ENCODE data around the gene CMTM8.
"Not testable (repeated sequence)": the region's sequence is repeated elsewhere in the genome, so short reads cannot be mapped to it uniquely, and the experiment has no call there.

The CMTM8 gene, protein sequence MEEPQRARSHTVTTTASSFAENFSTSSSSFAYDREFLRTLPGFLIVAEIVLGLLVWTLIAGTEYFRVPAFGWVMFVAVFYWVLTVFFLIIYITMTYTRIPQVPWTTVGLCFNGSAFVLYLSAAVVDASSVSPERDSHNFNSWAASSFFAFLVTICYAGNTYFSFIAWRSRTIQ

DNA sequence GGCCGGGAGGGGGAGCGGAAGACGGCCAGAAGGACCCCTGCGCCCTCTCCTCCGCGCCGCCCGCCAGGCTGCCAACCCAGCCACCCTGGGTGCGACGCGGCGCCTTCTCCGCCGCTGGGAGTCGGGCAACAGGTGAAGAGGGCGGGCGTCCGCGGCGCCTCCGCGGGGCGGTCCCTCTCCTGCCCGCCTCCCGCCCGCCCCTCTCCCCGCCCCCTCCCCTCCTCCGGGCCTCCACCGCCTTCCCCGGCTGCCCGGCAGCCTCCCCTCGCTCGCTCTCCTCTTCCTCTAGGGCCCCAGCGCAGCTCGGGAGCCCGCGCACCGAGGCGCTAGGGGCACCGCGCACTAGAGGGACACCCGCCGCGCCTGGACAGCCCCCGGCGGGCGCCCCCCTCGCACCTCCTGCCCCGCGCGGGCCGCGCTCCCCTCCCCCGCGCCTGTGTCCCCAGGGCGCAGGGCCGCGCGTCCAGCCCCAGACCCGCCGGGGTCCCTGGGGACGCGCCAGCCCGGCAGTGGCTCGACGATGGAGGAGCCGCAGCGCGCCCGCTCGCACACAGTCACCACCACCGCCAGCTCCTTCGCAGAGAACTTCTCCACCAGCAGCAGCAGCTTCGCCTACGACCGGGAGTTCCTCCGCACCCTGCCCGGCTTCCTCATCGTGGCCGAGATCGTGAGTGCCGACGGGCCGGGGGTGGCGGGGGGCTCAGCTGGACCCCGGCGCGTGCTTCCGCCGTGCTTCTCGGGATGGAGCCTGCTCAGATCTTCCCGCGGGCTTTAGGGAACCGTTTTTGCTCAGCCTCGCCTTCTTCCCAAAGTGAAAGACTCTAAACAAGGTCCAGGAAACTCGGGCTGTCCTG, at the start of gene CMTM8:
CMTM8 (plus strand) TSS at position 228 of the 854 bp plus-strand sequence; CDS start at position 521, 293 bp downstream.
- H3K4me3 ChIP-seq (ENCODE audit: low read depth, low read length), result peak within 1 kb of the TSS; percentile 60

GRCh38 chr3:32189693-32190092, 48.8 kb upstream of the CMTM8 start:
- no peak overlapping the region for H3K4me3 ChIP-seq (ENCODE audit: low read depth, low read length)

DNA sequence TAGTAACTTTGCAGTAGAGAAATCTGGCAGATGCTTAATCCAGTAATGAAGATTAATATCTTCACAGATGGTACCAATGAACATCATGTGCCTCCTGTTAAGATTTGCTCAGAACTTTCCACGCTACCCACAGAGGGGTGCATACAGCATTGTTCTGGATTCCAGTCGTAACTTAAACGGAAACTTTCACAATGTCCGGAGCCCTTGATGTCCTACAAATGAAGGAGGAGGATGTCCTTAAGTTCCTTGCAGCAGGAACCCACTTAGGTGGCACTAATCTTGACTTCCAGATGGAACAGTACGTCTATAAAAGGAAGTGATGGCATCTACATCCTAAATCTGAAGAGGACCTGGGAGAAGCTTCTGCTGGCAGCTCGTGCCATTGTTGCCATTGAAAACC, 47.9 kb upstream of the CMTM8 start:
- not testable (repeated sequence) for H3K4me3 ChIP-seq (ENCODE audit: low read depth, low read length)

- no peak overlapping the region for H3K4me3 ChIP-seq (ENCODE audit: low read depth, low read length)
Observed at GRCh38 chr3:32193101-32193500, 45.4 kb upstream of the CMTM8 start.

- H3K4me3 ChIP-seq (ENCODE audit: low read depth, low read length), result no peak overlapping the region
Observed at GRCh38 chr3:32194653-32195052, 43.8 kb upstream of the CMTM8 start.

GRCh38 chr3:32195995-32196540, 42.4 kb upstream of the CMTM8 start:
- H3K4me3 ChIP-seq (ENCODE audit: low read depth, low read length), result no peak overlapping the region

GRCh38 chr3:32197991-32198390, 40.5 kb upstream of the CMTM8 start:
- H3K4me3 ChIP-seq (ENCODE audit: low read depth, low read length), result no peak overlapping the region

DNA sequence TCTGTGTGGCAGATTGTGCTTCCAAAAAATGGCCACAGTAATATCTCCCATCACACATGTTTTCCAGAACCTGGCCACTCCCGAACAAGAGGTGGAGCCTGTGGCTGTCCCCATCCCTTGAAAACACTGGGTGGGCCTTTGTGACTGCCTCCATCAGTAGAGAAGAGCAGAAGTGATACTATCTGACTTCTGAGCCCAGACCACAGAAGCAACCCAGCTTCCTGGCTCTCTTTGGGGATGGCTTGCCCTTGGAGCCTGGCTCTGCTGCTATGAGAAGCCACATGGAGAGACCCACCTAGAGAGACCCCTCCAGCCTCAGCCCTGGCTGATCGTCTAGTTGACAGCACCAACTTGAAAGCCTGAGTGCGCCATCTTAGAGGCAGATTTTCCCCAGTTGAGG, 39.8 kb upstream of the CMTM8 start:
- H3K4me3 ChIP-seq (ENCODE audit: low read depth, low read length), result no peak overlapping the region

DNA sequence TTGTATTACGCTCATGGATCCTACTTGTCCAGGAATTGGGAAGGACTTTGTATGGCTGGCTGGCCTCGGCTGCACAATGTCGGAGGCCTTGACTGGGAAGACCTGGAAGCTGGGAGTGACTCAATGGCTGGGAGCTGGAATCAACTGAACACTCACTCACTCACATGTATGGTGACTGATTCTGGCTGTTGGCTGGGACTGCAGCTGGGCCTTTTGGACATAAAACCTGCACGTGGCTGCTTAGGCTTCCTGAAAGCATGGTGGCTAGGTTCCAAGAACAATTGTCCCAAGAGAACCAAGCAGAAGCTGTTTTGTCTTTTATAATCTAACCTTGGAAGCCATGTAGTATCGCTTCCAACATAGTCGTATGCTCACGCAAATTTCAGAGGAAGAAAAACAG, 38.0 kb upstream of the CMTM8 start:
- no peak overlapping the region for H3K4me3 ChIP-seq (ENCODE audit: low read depth, low read length)

- H3K4me3 ChIP-seq (ENCODE audit: low read depth, low read length), result no peak overlapping the region
Observed at GRCh38 chr3:32200992-32201758, 37.3 kb upstream of the CMTM8 start.

- H3K4me3 ChIP-seq (ENCODE audit: low read depth, low read length), result no peak overlapping the region
Observed at GRCh38 chr3:32202496-32202895, 36.0 kb upstream of the CMTM8 start.

DNA sequence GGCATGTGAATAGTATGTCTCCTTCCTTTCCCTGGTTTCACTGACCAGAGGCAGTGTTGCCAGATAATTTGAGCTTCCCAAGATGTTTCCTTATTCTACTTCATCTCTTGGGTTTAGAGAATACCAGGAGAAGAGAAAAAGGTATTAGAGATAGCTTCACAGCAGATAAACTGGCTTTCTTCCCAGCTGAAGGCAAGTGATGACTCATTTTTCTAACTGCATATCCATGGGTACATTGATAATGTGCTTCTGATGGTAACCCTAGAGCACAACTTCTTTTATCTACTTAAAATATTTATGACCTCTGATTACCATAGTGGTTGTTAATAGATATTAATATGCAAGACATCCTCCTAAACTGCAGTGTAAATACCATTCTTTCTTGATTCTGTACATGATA, 34.6 kb upstream of the CMTM8 start:
- H3K4me3 ChIP-seq (ENCODE audit: low read depth, low read length), result no peak overlapping the region

GRCh38 chr3:32208447-32208846, 30.0 kb upstream of the CMTM8 start:
- H3K4me3 ChIP-seq (ENCODE audit: low read depth, low read length), result no peak overlapping the region

GRCh38 chr3:32215185-32215584, 23.3 kb upstream of the CMTM8 start:
- no peak overlapping the region for H3K4me3 ChIP-seq (ENCODE audit: low read depth, low read length)

GRCh38 chr3:32216172-32216783, 22.2 kb upstream of the CMTM8 start:
- no peak overlapping the region for H3K4me3 ChIP-seq (ENCODE audit: low read depth, low read length)

DNA sequence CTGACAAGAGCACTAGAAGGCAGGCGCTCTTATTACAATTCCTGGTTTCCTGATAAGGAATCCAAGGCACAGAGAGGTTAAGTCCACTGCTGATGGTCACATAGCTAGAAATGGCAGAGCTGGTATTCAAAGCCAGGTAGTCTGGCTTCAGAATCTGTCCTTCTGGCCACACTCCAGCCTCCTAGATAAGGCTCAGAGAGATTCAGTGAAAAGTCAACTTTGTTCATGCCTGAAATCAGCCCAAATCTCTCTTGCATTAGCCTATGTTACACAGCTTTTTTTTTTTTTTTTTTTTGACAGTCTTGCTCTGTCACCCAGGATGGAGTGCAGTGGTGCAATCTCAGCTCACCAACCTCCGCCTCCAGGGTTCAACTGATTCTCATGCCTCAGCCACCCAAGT, 21.1 kb upstream of the CMTM8 start:
- no peak overlapping the region for H3K4me3 ChIP-seq (ENCODE audit: low read depth, low read length)

DNA sequence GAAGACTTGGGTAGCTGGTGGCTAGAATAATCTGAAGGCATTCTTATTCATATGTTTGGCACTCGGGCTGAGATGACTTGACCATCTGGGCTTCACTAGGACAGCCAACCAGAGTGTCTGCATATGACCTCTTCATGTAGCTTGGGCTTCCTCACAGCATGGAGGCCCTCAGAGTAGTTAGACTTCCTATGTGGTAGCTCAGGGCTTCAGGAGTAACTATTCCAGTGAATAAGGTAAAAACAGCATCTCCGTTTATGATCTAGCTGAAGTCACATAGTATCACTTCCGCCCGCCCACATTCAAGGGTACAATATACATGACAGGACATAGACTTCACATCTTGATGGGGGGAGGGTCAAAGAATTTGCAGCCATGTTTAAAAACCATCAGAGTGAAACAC, 18.9 kb upstream of the CMTM8 start:
- no peak overlapping the region for H3K4me3 ChIP-seq (ENCODE audit: low read depth, low read length)

- H3K4me3 ChIP-seq (ENCODE audit: low read depth, low read length), result no peak overlapping the region
Observed at GRCh38 chr3:32220006-32220405, 18.5 kb upstream of the CMTM8 start.

GRCh38 chr3:32222950-32223349, 15.5 kb upstream of the CMTM8 start:
- H3K4me3 ChIP-seq (ENCODE audit: low read depth, low read length), result no peak overlapping the region

DNA sequence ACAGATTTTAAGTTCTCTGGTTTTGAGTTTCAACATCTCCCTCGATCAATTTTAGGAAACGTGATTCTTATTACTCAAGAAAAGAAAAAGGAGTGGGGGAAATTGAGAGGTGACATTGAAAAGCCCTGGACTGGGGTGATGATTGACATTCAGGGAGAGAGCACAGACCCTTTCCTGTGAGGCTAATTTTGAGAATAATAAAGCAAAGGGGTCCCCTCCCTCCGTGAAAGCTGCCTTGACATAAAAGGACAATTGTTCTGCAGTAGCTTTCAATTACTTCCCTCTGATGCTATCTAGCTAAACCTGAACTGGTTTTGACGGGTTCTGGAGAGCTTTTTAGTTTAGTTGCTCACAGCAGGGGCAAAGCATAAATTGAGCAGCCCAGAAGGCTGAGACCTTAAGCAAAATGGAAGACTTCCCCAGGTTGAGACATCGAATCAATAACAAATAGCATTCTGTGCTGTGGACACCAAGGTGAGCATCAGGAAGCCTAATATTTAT, 14.4 kb upstream of the CMTM8 start:
- H3K4me3 ChIP-seq (ENCODE audit: low read depth, low read length), result no peak overlapping the region

All from iPS-11a (cell line).